GM18868 (cell line): ENCODE measurements around the gene PTCD2.
"Not testable (repeated sequence)": the region's sequence is repeated elsewhere in the genome, so short reads cannot be mapped to it uniquely, and the experiment has no call there.

Experiments
- ATAC-seq: cut with Tn5 transposase; IDR thresholded peaks from one replicate; pipeline ENCODE4 v1.9.1; 2021; ENCODE audit warnings: mild to moderate bottlenecking, moderate library complexity; ENCODE audit not compliant: unreplicated experiment

PTCD2 gene

GRCh38 chr5:72295539-72295938 is 24.6 kb upstream of the PTCD2 start:
- ATAC-seq: no peak

GRCh38 chr5:72296256-72296655 is 23.9 kb upstream of the PTCD2 start:
- no peak for ATAC-seq

DNA sequence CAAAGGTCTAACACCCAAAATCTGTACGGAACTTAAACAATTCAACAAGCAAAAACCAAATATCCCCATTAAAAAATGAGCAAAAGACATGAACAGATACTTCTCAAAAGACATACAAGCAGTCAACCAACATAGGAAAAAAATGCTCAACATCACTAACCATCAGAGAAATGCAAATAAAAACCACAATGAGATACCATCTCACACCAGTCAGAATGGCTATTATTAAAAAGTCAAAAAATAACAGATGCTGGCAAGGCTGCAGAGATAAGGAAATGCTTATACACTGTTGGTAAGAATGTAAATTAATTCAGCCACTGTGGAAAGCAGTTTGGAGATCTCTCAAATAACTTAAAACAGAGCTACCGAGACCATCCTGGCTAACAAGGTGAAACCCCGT is 22.0 kb upstream of the PTCD2 start:
- ATAC-seq: peak; percentile 40

GRCh38 chr5:72298711-72299110 is 21.5 kb upstream of the PTCD2 start:
- no peak for ATAC-seq

- no peak for ATAC-seq
These were observed 19.4 kb upstream of the PTCD2 start for GRCh38 chr5:72300590-72301339.

DNA sequence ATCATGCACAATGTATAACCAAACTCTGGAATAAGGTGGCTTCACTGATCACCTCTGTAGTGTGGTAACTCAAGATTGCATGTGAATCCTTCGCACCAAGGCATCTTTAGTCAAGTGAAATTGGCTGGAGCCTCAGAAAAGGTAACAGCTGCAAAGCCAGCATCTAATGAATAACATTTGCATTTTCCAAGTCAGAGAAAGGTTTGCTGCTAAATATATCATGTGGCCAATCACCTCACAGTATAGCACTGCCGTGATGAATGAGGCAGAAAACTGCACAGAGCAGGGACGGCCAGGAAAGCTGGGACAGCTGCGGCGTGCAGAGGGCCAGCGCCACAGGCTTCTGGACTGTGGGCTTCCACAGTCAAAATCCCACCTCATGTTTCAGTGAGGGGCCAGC is 18.6 kb upstream of the PTCD2 start:
- peak; percentile 64 for ATAC-seq

DNA sequence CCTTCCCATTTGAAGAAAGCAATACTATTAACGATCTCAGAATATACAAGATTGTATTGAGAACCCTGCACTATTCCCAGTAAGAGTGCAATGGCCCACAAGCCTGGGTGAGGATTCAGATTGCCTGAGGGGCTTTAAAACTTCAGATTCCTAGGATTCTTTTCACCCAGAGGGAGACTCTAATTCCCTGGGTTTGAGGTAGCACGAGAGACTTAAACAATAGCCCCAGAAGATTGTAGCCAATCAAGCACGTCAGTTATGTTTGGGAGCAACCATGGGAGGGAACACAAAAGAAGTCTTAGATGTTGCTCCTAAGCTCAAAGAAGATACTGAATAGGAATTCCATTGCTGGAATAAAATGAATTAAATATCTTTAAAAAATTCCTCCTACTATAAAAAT is 18.0 kb upstream of the PTCD2 start:
- no peak for ATAC-seq

DNA sequence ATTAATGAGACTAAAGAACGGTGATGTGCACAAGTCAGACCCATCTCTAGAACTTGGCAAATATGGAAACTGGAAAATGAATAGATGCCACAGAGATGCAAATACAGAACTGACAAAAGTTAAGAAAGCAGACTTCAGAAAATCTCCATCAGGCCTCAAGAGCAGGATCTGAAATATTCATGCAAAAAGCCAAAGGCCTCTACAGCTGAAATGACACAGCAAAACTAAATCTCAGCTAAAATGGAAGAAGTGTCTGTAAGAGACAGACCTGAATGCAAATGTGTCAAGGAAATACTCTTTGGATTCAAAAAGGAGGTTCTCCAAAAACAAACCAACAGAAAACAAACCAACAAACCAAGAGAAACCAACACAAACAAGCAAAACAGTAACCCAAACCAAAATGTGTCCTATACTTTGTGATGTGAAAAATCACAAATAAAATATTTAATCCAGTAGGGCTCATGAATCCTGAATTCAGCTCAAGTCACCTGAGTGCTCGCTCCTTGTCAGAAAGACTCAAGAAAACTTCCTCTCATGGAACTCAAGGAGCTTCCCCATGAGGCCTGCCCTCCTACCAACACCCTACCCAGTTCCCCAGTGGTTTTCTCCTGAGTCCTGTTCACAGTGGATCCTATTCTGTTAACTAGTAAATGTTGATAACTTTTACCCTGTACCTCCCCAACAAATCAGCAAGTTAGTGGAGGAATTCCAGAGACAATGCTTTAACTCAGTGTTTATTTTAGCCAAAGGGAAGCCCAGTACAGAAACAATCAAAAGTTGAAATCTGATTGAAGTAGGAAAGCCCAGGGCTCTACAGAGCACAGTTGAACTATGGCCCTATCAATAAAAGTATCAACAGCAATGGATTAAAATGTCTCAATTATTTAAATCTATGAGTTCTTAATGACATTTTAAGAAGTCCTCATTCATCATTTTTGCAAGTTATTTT is 14.7 kb upstream of the PTCD2 start:
- no peak for ATAC-seq

- ATAC-seq: no peak
These were observed 12.6 kb upstream of the PTCD2 start for GRCh38 chr5:72307573-72307967.

DNA sequence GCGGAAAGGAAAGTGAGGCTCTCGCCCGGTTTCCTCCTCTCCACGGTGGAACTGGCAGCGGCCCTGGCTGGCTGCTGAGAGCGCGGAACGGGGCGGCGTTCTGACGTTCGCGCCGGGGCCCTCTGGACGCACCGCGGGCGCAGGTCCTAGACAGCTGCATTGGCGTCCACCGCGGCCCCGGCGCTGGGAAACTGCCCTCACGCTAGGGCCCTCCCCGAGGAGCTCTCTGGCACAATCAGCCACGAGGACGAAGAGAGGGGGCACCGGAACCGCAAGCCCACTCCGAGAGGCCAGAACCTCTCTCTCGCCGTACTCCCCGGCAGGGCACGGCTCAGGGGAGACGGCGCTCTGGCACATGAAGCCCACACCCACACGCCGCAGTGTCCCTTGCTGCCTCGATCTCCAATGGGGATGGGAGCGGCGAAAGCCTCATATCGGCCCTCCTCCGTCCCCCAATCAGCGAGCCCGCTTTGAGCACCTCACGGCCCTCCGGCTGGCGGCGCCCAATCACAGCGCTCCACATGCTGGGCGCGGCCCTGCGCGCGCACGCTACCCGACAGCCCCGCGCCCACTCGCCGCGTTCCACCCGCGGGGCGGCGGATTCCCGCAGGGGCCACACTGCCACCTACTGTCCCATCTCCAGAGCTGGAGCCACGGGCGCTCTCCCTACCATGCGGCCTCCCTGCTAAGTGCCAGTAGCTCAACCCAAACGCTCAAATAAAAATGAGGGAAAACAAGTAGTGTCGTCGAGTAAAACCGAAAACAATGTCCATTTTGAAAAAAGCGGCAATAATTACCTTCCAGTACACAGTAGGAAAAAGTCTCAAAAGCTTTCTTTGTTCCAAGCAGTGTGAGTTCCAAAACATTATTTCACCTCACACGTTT is 12.0 kb upstream of the PTCD2 start:
- ATAC-seq: peak; percentile 92

- ATAC-seq: no peak
These were observed 11.4 kb upstream of the PTCD2 start for GRCh38 chr5:72308853-72309191.

DNA sequence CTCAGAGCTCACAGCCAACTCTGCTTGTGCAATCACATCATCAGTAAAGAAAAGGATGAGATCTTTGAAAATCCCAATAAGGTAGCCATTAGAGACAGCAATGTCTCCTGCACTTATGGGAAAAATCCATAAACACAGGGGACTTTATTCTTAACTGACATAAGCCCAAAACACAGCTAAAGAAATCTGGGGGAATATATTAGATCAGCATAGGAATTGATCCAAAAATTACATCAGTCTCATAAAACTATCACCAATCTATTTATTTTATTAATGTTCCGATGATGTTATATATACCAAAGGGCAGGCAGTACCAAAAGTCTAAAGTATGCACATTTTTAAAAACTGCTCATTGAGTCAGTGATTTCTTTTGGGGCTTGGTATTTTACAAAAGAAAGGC is 7.0 kb upstream of the PTCD2 start:
- ATAC-seq: no peak

- ATAC-seq: no peak
These were observed 5.5 kb upstream of the PTCD2 start for GRCh38 chr5:72314571-72315172.

GRCh38 chr5:72319435-72319975 is 668 bp upstream of the PTCD2 start:
- not testable (repeated sequence) for ATAC-seq

- no peak for ATAC-seq
These were observed 4.1 kb downstream of the PTCD2 start for GRCh38 chr5:72324189-72324825.

DNA sequence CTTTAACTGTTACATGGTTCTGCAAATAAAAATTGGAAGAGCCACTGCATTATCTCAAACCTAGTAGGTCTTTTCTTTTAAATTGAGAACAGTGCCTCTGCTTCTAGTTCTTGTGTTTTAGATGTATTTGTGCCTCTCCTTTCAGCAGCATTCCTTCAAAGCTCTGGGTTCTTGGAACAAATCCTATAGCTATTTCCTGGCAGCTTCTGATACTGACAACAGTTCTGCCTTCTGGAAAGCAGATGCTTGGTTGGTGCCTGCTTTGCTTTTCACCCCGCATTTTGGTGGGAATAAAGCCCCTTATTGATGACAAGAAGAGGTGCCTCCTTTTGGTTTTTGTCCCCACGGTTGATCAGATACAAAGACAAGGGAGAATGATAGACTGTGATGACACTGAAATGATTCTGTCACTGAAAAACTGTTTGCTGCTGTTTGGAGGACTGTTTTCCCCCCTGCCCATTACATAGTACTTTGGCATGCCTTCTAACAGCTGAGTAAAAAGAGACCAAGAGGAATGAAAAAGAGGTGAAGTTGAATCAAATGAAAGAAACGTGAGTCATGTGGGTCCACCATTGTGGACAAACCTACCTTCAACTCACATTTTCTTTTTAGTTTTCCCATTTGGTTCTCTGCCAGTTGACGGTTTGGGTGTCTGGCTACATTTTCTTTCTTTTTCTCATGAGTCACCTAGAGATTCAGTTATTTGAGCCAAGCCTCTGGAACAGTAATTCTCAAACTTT is 5.6 kb downstream of the PTCD2 start:
- no peak for ATAC-seq

- no peak for ATAC-seq
These were observed 6.1 kb downstream of the PTCD2 start for GRCh38 chr5:72326306-72326649.

GRCh38 chr5:72328172-72328571 is 8.0 kb downstream of the PTCD2 start:
- no peak for ATAC-seq

GRCh38 chr5:72330712-72331111 is 10.5 kb downstream of the PTCD2 start:
- ATAC-seq: no peak
